ENCODE measurements around the gene CDH6.
"Not testable (repeated sequence)": the region's sequence is repeated elsewhere in the genome, so short reads cannot be mapped to it uniquely, and the experiment has no call there.

CDH6 gene

GRCh38 chr5:31334061-31334860 lies 140.8 kb downstream of the CDH6 start:
- no peak for FAIRE-seq

GRCh38 chr5:31335456-31335855 lies 142.0 kb downstream of the CDH6 start:
- no peak for FAIRE-seq

- FAIRE-seq = no peak
Observed at GRCh38 chr5:31343946-31344345, 150.5 kb downstream of the CDH6 start.

GRCh38 chr5:31346896-31347551 lies 153.5 kb downstream of the CDH6 start:
- no peak for FAIRE-seq

GRCh38 chr5:31347552-31347905 lies 154.0 kb downstream of the CDH6 start:
- no peak for FAIRE-seq

- FAIRE-seq = no peak
Observed at GRCh38 chr5:31350395-31350794, 156.9 kb downstream of the CDH6 start.

GRCh38 chr5:31355337-31355736 lies 161.9 kb downstream of the CDH6 start:
- FAIRE-seq = no peak

- no peak for FAIRE-seq
Observed at GRCh38 chr5:31357038-31357437, 163.6 kb downstream of the CDH6 start.

- FAIRE-seq = no peak
Observed at GRCh38 chr5:31359839-31360238, 166.4 kb downstream of the CDH6 start.

- FAIRE-seq = no peak
Observed at GRCh38 chr5:31361234-31361633, 167.7 kb downstream of the CDH6 start.

- not testable (repeated sequence) for FAIRE-seq
Observed at GRCh38 chr5:31361704-31362528, 168.4 kb downstream of the CDH6 start.

- no peak for FAIRE-seq
Observed at GRCh38 chr5:31362529-31362900, 169.0 kb downstream of the CDH6 start.

- no peak for FAIRE-seq
Observed at GRCh38 chr5:31362931-31363568, 169.6 kb downstream of the CDH6 start.

GRCh38 chr5:31364881-31365636 lies 171.6 kb downstream of the CDH6 start:
- no peak for FAIRE-seq

GRCh38 chr5:31365776-31366175 lies 172.3 kb downstream of the CDH6 start:
- no peak for FAIRE-seq

GRCh38 chr5:31366941-31367340 lies 173.5 kb downstream of the CDH6 start:
- no peak for FAIRE-seq

- FAIRE-seq = no peak
Observed at GRCh38 chr5:31372124-31372523, 178.6 kb downstream of the CDH6 start.

- FAIRE-seq = no peak
Observed at GRCh38 chr5:31375999-31376720, 182.7 kb downstream of the CDH6 start.

GRCh38 chr5:31377274-31377946 lies 183.9 kb downstream of the CDH6 start:
- FAIRE-seq = no peak

GRCh38 chr5:31378136-31378535 lies 184.7 kb downstream of the CDH6 start:
- FAIRE-seq = no peak

All from TTC549 (cell line).